ENCODE measurements around the gene RHOBTB3.

GRCh38 chr5:95838001-95838520, 106.9 kb downstream of the RHOBTB3 start:
- TF ChIP-seq CTCF (IDR thresholded peaks at IDR 0.05; ENCODE audit: low read depth, low read length): no peak
- no peak for TF ChIP-seq MAX (IDR thresholded peaks at IDR 0.05; ENCODE audit: low read depth, low read length)
- no peak for TF ChIP-seq POLR2A (IDR thresholded peaks at IDR 0.05; ENCODE audit: extremely low read depth, insufficient read length)

Measured in NB4 (cell line).